Measurements from ENCODE around the gene PIAS1.

The PIAS1 gene

GRCh38 chr15:68096099-68096498 is 42.0 kb downstream of the PIAS1 start:
- DNase-seq (ENCODE audit: extremely low read depth, insufficient read length) = no peak
- no peaks in the 10 kb centered on the region for H3K27me3 ChIP-seq (replicated peaks; ENCODE audit: control insufficient read depth, insufficient read depth, low read length)
- H3K36me3 ChIP-seq (ENCODE audit: control insufficient read depth, insufficient read depth, low read length) = no peaks in the 10 kb centered on the region
- H3K4me3 ChIP-seq (replicated peaks; ENCODE audit: low read depth, low read length) = no peak overlapping the region
- no peak for TF ChIP-seq CTCF (IDR thresholded peaks at IDR 0.05; ENCODE audit: insufficient read depth, low read length, poor library complexity, severe bottlenecking)

DNA sequence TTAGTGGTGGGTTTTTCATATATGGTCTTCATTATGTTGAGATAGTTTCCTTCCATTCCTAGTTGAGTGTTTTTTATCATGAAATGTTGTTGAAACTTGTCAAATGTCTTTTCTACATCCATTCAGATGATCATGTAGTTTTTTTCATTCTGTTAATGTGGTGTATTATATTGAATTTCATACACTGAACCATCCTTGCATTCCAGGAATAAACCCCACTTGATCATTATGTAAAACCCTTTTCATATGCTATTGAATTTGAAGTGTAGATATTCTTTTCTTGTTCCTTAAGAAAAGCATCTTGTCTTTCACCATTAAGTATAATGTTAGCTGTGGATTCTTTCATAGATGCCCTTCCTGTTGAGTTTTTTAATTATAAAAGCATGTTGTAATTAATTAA is 42.9 kb downstream of the PIAS1 start:
- no peaks in the 10 kb centered on the region for H3K27me3 ChIP-seq (replicated peaks; ENCODE audit: control insufficient read depth, insufficient read depth, low read length)

GRCh38 chr15:68098465-68098864 is 44.4 kb downstream of the PIAS1 start:
- Histone ChIP-seq H3K27me3 (replicated peaks; ENCODE audit: control insufficient read depth, insufficient read depth, low read length) (no peaks in the 10 kb centered on the region), H3K4me3 (replicated peaks; ENCODE audit: low read depth, low read length) (peak overlapping the region; percentile 27; the same call in 1 of the 2 replicates), H3K36me3 (ENCODE audit: control insufficient read depth, insufficient read depth, low read length) (no peaks in the 10 kb centered on the region; the same call in 1 of the 2 replicates)
- no peak for DNase-seq (ENCODE audit: extremely low read depth, insufficient read length)
- TF ChIP-seq CTCF (IDR thresholded peaks at IDR 0.05; ENCODE audit: insufficient read depth, low read length, poor library complexity, severe bottlenecking) = no peak

More for the DNA sequence above, 42.9 kb downstream of the PIAS1 start:
- no peak overlapping the region for H3K4me3 ChIP-seq (replicated peaks; ENCODE audit: low read depth, low read length)
- no peak for DNase-seq (ENCODE audit: extremely low read depth, insufficient read length)
- H3K36me3 ChIP-seq (ENCODE audit: control insufficient read depth, insufficient read depth, low read length) = no peaks in the 10 kb centered on the region; the same call in 1 of the 2 replicates
- TF ChIP-seq CTCF (IDR thresholded peaks at IDR 0.05; ENCODE audit: insufficient read depth, low read length, poor library complexity, severe bottlenecking) = no peak

- H3K36me3 ChIP-seq (ENCODE audit: control insufficient read depth, insufficient read depth, low read length) = no peaks in the 10 kb centered on the region; the same call in 1 of the 2 replicates
- DNase-seq (ENCODE audit: extremely low read depth, insufficient read length) = no peak
- no peak for TF ChIP-seq CTCF (IDR thresholded peaks at IDR 0.05; ENCODE audit: insufficient read depth, low read length, poor library complexity, severe bottlenecking)
- no peak overlapping the region for H3K4me3 ChIP-seq (replicated peaks; ENCODE audit: low read depth, low read length)
- no peaks in the 10 kb centered on the region for H3K27me3 ChIP-seq (replicated peaks; ENCODE audit: control insufficient read depth, insufficient read depth, low read length)
Observed at GRCh38 chr15:68100194-68100593, 46.1 kb downstream of the PIAS1 start.

DNA sequence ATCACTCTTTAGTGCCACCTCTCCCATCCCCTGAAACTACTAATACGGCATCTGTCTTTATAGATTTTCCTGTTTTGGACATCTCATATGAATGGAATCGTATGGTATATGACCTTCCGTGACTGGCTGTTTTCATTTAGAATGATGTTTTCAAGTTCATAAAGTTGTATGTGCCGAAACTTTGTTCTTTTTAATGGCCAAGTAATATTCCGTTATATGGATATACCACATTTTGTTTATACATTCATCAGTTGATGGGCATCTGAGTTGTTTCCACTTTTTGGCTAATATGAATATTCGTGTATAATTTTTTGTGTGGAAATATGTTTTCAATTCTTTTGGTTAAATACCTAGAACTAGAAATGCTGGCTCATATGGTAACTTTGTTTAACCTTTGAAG is 49.5 kb downstream of the PIAS1 start:
- no peak for DNase-seq (ENCODE audit: extremely low read depth, insufficient read length)
- Histone ChIP-seq H3K4me3 (replicated peaks; ENCODE audit: low read depth, low read length) (no peak overlapping the region), H3K27me3 (replicated peaks; ENCODE audit: control insufficient read depth, insufficient read depth, low read length) (no peaks in the 10 kb centered on the region), H3K36me3 (ENCODE audit: control insufficient read depth, insufficient read depth, low read length) (no peaks in the 10 kb centered on the region; the same call in none of the 2 replicates)
- TF ChIP-seq CTCF (IDR thresholded peaks at IDR 0.05; ENCODE audit: insufficient read depth, low read length, poor library complexity, severe bottlenecking) = no peak

DNA sequence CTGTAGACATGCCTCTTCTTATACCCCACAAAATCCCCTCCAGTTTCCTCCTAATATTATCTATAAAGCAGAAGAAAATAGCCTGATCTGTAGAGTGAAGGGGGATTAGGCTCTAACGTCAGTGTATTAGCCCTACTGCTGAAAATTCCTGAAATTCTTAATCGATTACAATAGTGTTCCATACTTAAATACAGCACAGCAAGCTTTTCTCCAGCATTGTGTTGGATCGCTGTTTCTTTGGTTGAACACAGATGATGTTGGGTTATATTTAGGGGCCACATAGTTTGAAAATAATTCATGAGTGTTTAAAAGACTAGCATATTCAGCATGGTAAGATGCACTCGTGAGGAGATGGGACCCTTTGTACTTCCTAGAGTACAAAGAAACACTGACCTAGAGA is 52.5 kb downstream of the PIAS1 start:
- Histone ChIP-seq H3K27me3 (replicated peaks; ENCODE audit: control insufficient read depth, insufficient read depth, low read length) (no peaks in the 10 kb centered on the region), H3K4me3 (replicated peaks; ENCODE audit: low read depth, low read length) (no peak overlapping the region), H3K36me3 (ENCODE audit: control insufficient read depth, insufficient read depth, low read length) (no peaks in the 10 kb centered on the region; the same call in none of the 2 replicates)
- no peak for TF ChIP-seq CTCF (IDR thresholded peaks at IDR 0.05; ENCODE audit: insufficient read depth, low read length, poor library complexity, severe bottlenecking)
- DNase-seq (ENCODE audit: extremely low read depth, insufficient read length) = no peak
